T-helper 2 cell (primary cell): ENCODE measurements around the gene CAPN5.
A peak's percentile ranks its signal among the peaks of the same experiment; 100 is the strongest.
"Not testable (repeated sequence)": the region's sequence is repeated elsewhere in the genome, so short reads cannot be mapped to it uniquely, and the experiment has no call there.

Experiments used
- DNase-seq, 5 experiments: peaks; one replicate each; pipeline versions ENCODE4 v3.0.0 to v3.0.0-alpha.2; 2012 to 2022

CAPN5 gene

DNA sequence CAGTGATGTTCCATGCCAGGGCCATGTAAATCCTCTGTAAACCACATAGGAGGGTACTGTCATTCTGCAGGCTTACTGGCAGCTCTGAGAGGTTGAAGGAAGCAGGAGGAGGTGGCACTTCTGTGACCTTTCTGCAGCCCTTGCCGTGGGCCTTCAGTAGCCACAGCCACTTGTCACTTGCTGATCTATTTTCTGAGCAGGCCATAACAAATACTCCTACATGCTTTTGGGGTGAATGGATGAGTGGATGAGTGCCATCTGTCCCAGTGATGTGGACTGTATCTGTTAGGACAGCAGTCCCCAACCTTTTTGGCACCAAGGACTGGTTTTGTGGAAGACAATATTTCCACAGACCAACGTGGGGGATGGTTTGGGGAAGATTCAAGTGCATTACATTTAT lies 22.4 kb upstream of the CAPN5 start:
- no peak for DNase-seq

DNA sequence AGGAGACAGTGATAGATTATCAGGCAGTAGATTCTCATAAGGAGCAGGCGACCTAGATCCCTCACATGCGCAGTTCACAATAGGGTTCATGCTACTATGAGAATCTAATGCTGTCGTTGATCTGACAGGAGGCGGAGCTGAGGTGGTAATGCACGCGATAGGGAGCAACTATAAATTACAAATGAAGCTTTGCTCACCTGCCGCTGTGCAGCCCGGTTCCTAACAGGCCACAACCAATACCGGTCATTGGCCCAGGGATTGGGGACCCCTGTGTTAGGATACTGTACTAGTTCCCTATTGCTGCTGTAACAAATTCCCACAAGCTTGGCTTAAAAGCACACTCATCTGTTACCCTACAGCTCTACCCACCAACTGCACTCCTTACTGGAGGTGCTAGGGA lies 21.9 kb upstream of the CAPN5 start:
- DNase-seq, result no peak

DNA sequence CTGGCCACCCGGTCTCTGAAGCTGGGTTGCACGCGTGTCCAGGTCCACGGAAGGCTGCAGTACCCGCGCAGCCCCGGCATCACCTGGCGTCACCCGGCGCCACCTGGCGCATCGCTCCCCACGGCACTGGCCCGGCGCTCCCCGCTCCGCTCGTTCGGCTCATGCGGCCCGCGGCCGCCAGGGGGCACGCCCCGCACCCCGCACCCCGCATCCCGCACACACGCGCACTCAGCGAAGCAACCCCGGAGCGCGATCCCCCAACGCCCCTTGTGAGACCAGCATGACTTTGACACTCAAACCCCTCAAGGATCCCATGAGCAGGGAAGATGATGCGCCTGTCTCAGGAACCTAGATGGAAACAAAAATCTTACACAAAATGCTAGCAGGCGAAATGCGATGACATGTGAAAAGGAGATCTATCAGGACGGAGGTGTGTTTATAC lies 20.7 kb upstream of the CAPN5 start:
- peak; percentile 23 to 61 (median 35) for DNase-seq

DNA sequence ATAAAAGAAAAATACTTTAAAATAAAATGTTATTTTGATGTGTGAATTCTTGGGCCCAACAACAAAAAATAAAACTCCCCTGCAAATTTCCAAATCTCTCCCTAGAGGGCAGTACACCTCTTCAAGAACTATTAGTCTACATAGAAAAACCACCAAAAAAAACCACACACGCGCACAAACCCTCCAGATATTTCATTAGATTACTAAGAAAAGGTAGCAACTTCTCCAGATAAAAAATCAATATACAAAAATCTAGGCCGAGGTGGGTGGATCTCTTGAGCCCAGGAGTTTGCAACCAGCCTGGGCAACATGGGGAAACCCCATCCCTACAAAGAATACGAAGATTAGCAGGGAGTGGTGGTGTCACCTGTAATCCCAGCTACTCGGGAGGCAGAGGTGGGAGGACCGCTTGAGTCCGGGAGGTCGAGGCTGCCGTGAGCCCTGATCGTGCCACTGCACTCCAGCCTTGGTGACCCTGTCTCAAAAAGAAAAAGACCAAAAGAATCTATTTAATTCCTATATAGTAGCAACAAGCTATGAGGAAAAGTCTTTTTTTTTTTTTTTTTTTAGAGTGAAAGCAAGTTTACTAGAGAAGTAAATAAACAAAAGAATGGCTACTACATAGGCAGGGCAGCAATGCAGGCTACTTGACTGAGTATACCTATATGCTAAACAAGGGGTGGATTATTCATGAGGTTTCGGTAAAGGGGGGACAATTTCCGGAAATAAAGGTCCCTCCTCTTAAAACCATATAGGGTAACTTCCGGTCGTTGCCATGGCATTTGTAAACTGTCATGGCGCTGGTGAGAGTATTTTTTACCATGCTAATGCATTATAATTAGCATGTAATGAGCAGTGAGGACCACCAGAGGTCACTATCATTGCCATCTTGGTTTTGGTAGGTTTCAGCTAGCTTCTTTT lies 19.5 kb upstream of the CAPN5 start:
- DNase-seq, result peak in 4 of 5 experiments; percentile 48 to 92 (median 80)

DNA sequence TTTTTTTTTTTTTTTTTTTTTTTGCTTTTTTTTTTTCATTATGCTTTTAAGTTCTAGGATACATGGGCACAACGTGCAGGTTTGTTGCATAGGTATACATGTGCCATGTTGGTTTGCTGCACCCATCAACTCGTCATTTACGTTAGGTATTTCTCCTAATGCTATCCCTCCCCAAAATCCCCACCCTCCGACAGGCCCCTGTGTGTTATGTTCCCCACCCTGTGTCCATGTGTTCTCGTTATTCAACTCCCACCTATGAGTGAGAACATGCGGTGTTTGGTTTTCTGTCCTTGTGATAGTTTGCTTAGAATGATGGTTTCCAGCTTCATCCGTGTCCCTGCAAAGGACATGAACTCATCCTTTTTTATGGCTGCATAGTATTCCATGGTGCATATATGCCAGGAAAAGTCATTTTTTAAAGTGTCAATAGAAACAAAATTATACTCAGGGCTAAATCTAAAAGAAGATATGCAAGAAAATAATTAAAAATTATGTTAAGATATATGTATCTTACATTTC lies 18.8 kb upstream of the CAPN5 start:
- not testable (repeated sequence) for DNase-seq

DNA sequence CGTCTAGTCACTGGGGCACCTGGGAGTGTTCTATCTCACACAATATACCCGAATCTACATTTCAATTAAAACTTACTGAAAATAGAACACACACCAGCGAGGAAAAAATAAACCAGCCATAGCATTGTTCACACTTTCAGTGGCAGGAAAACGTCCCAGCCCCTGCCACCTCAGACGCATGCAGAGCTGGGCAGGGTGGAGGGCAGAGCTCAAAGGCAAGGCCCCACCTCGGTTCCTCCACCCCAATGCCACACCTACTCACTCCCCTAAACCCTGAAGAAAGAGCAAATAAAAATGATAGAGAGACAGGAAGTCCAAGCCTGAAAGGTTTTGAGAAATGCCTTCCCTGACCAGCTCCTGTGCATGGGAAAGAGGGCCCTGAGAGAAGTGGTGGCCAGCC lies 17.7 kb upstream of the CAPN5 start:
- DNase-seq, result no peak

DNA sequence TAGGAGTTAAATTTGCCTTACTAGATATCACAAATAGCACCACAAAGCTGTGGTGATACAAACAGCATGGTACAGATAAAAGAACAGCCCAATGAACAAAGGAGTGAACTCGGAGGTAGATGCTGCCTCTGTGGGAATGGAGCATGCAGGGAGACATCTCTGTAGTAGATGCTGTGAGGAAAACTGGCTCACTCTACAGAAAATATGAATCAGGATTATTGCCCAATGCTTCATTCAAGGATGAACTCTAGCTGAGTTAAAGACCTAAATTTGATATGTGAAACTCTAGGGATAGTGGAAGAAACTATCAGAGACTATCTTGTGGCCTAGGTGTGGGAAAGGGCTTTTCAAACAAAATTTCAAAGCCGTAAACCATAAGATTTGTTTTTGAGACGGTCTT lies 15.3 kb upstream of the CAPN5 start:
- no peak for DNase-seq

DNA sequence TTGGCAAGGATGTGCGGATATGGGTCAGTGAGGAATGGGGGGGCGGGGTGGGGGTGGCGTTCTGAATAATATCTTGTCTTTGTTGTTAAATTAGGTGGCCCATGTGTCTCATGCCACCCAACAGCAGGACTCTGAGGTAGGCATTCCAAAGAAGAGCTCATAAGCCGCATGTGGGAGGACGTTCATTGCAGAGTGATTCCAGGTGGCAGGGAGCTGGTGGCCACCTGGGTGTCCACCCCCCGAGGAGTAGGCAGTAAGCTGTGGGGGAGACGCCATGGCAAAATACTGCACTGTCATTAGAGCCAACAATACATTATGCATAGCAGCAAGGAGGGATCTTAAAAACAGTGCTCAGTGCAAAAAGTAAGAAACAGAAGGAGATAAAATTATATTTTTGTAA lies 14.3 kb upstream of the CAPN5 start:
- no peak for DNase-seq

DNA sequence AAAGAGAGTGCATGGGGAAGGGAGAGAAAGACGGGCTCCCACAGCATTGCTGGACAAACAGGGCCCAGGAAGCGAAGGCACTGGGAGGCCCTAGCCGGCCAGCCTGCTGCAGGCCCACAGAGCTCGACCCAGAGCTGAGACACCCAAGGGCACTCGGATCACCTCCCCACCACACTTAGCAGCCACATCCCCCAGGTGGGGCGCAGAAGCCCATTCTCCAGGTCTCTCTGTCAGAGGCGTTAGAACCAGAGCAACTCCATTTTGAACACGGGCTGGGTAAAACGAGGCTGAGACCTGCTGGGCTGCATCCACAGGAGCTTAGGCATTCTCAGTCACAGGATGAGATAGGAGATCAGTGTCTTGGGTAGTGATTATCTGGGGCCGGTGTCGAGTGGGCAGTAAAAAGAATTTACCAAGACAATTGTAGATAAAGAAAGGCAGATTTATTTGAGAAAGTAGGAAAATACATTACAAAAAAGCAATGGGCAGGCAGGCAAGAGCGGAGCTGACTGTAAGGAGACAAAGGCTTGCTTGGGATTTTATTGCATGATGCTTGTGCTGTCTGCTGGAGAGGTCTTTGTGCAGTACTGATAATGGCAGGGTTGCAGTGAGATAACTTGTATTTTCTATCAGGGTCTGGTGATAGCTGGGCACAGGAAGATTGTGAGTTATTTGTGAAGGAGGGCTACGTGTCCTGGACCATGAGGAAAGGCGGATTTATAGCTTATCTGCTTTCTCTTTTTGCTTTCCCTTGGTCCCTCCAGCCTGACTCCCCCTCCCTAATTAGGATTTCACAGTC lies 13.4 kb upstream of the CAPN5 start:
- DNase-seq, result no peak

DNA sequence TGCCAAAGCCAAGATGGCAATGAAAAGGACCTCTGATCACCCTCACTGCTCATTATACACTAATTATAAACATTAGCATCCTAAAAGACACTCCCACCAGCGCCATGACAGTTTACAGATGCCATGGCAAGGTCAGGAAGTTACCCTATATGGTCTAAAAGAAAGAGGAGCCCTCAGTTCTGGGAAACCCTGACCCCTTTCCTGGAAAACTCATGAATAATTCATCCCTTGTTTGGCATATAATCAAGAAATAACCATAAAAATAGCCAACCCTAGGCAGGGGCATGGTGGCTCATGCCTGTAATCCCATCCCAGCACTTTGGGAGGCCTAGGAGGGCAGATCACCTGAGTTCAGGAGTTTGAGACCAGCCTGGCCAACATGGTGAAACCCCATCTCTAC lies 12.7 kb upstream of the CAPN5 start:
- no peak for DNase-seq

DNA sequence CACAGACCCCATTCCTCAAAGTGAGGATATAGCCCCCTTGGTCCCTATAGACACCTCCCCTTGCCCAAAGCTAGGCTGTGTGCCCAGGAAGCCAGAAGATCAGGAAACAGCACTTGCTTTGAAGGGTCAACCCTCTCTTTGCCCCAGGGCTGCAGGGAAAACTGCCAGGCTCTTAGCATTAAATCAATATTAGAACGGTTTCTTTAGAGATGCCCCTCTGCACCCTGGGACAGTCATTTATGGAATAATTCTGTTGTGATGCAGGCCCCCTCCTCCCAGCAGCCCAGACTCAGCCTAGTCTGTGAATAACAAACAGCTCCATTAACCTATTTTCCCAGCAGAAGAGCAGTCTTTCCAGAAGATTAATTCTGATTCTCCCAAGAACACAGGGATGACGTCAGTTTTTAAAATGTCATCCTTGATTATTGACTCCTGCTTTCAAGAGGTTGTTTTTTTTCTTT lies 11.6 kb upstream of the CAPN5 start:
- no peak for DNase-seq

DNA sequence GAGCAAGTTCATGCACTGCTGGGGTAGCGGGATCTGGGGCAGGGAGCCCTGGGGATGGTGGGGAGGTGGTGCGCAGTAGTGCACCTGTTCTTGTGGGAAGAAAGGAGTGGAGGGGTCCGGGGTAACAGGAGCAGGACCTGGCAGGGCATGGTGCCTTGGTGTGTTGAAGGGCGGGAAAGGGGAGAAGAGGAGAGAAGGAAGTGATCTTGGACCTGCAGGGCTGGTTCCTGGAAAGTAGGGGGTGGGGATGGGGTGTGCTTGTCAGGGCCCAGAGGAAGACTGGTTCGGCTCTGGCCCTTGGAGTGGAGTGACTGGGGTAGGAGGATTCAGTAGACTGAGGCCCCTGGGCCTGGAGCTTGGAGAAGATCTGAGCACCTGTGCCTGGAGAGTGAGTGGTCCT lies 10.9 kb upstream of the CAPN5 start:
- DNase-seq, result no peak

DNA sequence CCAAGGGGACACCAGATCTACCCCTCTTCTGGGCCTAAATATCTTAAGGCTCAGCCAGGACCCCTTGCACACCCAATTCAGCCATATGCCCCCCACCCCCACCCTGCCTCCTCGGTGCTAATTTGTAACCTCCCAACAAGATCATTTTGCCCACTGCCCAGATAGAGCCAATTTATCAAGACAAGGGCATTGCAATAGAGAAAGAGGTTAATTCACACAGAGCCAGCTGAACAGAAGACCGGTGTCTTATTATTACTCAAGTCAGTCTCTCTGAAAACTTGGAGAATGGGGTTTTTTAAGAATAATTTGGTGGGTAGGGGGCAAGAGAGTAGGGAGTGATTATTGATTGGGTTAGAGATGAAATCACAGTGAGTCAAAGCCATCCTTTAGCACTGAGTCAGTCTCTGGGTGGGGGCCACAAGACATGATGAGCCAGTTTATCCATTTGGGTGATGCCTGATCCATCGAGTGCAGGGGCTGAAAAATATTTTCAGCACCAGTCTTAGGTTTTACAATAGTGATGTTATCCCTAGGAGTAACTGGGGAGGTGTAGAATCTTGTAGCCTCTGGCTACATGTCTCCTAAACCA lies 9.9 kb upstream of the CAPN5 start:
- no peak for DNase-seq

DNA sequence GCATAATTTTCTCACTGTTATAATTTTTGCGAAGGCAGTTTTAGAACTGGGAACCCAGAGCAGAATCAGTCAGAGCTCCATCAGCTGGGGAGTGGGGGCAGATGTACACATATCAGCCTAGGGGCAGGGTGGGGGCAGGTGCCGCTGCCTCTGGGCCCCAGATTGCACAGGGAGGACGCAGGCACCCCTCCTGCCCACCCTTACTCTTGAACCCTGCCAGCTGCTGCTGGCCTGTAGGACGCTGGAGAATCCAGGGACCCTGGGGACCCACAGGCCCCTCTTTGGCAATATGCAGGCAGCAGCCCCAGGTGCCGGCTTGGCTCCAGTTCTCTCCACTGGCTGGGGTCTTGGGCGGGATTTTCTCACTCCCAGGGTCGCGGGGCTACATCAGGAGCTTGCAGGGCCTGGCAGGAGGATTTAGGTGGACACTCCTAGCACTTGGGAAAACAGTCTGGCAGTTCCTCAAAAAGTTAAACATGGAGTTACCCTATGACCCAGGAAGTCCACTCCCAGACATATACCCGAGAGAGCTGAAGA lies 8.8 kb upstream of the CAPN5 start:
- DNase-seq, result no peak

DNA sequence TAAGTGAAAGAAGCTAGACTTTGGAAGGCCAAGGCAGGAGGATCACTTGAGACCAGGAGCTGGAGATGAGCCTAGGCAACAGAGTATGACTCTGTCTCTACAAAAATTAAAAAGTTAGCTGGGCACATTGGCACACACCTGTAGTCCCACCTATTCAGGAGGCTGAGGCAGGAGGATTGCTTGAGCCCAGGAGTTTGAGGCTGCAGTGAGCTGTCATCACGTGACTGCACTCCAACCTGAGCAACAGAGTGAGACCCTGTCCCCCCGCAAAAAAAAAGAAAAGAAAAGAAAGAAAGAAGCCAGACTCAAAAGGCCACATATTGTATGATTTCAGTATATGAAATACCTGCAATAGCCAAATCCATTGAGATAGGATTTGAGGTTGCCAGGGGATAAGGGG lies 7.9 kb upstream of the CAPN5 start:
- DNase-seq, result no peak

DNA sequence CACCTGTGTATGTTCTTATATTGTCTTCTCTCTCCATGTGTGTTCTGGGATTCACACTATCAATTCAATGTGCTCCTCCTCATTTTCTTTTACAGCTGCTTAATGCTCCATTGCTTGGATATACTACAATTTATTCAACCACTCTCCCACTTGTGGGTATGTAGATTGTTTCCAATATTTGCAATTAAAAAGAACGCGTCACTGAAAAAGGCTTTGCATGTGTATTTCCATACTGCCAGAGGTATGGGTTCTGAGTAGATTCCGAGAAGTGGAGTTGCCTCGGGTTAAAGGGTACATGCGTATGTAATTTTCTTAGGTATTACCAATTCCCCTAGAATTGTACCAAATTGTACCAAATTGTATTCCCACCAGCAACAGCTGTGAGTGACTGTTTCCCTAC lies 7.0 kb upstream of the CAPN5 start:
- DNase-seq, result no peak

DNA sequence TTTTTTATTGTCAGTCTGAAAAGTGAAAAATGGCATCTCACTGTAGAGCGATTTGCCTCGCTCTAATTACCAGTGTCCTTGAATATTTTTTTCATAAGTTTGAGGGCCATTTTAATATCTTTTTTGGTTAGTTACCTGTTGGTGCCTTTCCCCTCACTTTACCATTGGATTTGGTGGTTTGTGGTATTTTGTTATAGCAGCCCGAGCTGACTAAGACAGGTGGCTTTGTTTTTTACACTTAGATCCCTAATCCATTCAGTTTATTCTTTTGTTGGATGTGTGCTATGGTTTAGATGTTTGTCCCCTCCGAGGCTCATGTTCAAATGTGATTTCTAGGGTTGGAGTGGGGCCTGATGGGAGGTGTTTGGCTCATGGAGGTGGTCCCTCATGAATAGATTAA lies 6.5 kb upstream of the CAPN5 start:
- DNase-seq, result no peak

DNA sequence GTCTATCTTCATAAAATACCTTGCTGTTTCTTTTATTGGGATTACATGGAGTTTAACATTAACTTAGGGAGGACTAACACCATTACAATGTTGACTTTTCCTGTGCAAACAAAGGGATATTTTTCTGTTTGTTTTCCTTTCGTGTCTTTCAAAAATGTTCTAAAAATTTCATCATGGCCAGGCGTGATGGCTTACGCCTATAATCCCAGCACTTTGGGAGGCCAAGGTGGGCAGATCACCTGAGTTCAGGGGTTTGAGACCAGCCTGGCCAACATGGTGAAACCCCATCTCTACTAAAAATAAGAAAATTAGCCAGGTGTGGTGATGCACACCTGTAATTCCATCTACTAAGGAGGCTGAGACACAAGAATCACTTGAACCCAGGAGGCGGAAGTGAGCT lies 5.5 kb upstream of the CAPN5 start:
- not testable (repeated sequence) for DNase-seq

DNA sequence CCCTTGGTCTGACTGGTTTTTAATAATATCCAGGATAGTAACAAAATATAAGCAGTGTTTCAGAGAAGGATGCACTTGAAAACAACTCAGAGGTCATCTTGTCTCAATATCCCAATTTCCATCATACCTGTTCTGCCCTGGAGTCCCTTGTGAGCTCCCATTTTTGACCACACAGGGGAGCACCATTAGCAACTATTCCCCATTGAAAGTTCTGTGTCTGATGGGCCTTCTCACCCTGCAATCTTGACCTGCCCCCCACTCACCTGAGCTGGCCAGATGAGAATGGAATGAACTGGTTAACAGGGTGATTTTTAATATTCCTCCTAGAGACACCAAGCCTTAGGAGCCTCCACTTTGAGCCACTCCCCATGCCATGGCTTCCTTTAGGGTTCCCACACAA lies 3.8 kb upstream of the CAPN5 start:
- no peak for DNase-seq

DNA sequence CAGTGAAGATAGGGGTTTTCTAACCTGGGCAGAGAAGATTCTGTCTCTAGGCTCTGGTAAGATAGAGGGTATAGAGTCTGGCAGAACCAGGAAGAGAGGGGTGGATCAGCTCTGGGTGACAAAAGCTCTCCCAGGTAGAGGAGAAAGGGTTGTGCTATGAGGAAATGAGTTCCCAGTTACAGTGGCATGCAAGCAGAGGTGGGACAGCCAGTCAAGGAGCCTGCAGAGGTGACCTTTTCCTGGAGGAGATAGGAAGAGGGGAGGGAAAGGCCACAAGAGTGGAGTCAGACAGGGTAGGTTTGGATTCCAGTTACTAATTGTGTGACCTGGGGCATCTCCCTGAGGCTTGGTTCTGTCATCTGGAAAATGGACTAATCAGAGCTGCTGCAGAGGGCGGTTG lies 3.4 kb upstream of the CAPN5 start:
- no peak for DNase-seq

DNA sequence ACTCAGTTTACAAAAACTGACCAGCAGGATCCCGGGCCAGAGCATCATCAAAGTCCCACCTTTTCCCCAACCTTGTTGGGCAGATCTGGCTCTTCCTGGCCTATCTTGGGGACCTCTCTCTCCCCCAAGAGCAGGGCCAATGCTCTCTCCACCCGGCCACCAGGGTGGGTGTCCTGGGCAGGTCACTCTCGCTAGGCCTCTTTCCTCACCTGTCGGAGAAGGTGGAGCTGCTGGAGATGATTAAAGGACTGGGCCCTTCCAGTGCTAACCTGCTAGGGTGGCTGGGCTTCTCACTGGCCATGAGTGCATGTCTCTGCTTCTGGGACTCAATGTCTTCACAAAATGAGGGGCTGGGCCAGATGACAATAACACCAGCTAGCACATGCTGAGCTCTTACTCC lies 2.9 kb upstream of the CAPN5 start:
- no peak for DNase-seq

DNA sequence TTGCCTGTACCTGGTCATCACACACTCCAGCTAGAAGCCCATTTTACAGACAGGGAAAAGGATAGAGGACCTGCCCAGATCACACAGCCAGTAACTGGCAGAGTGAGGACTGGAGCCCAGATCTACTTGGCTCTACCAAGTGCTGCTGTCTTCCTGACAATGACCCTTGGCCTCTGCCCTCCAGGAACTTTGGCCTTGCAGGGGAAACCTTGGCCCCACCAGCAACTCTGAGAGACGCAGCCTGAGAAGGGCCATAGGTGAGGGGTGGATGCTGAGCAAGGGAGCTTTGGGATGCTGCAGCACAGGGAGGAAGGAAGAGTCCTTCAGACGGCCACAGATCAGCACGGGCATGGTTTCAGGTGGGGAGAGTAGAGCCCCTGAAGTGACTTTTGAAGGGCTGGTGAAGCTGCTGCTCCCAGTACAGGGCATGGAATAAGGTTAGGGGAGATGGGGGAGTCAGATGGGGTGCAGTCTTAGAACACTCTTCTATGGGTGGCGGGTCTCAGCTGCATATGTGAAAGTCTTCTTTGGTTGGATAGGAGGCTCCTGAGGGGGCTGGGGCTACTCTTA lies 2.0 kb upstream of the CAPN5 start:
- no peak for DNase-seq

DNA sequence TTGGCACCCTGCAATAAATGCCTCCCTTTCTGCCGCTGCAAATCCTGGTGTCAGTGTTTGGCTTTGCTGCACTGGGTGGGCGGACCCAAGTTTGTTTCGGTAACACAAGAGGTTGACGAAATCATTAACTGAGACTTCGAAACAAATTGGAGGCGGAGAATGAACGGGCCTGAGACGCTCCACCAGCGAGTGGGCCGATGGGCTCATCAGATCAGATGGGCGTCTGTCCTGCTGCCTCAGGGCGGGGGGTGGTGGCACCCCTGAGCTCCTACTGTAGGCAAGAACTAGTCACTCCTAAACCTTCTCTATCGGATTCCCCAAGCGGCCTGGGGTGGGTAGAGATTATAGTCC lies 918 bp upstream of the CAPN5 start:
- DNase-seq, result no peak
